Ovary (tissue), 9 donors: ENCODE measurements around the gene FEM1B. TPM values are rescaled to one million over a fixed set of nuclear protein-coding genes. Genes with fewer than 3 reads are reported as not detected.
"Not testable (repeated sequence)": the region's sequence is repeated elsewhere in the genome, so short reads cannot be mapped to it uniquely, and the experiment has no call there.

Experiments used
- DNase-seq, 5 donors: peaks; one replicate each; pipeline ENCODE4 v3.0.0-alpha.2; 2019 to 2020
- H3K27ac ChIP-seq, 2 donors: fragments of 200-600 bp; one replicate each; pipeline versions ENCODE4 v1.5.1 to v1.8.0; 2019 to 2022
- H3K27me3 ChIP-seq: fragments of 200-600 bp; one replicate; pipeline ENCODE4 v1.8.0; 2022
- H3K36me3 ChIP-seq: fragments of 200-600 bp; sonication (generic); one replicate; pipeline ENCODE4 v1.5.1; 2019
- H3K4me1 ChIP-seq: one replicate; pipeline ENCODE4 v1.8.1; 2013; ENCODE audit warnings: mild to moderate bottlenecking, moderate library complexity; ENCODE audit not compliant: insufficient read depth
- H3K4me3 ChIP-seq: fragments of 200-600 bp; sonication (generic); one replicate; pipeline ENCODE4 v1.5.1; 2017
- H3K9me3 ChIP-seq, 2 donors: fragments of 200-600 bp in 1 of 2; sonication (generic) in 1 of 2; one replicate each; pipeline versions ENCODE4 v1.5.1 to v1.8.1; 2013 to 2019; ENCODE audit warnings: mild to moderate bottlenecking in 1 of 2, moderate library complexity in 1 of 2
- CTCF ChIP-seq, 3 donors: fragments of 450-650 bp in 2 of 3; fragments of 200-600 bp in 1 of 3; IDR thresholded peaks; one replicate each; pipeline versions ENCODE4 v1.5.1 to v1.8.0; 2016 to 2022; ENCODE audit warnings: antibody characterized with exemption in 3 of 3, mild to moderate bottlenecking in 1 of 3
- EP300 ChIP-seq: sonication (generic); formaldehyde crosslinking; IDR thresholded peaks from one replicate; pipeline ENCODE4 v1.6.1; 2017; ENCODE audit warnings: antibody characterized with exemption
- POLR2A ChIP-seq: fragments of 450-650 bp; IDR thresholded peaks from one replicate; pipeline ENCODE4 v1.6.1; 2017; ENCODE audit warnings: antibody characterized with exemption, mild to moderate bottlenecking, moderate library complexity
- WGBS, 3 donors: extraction: QIAGEN DNeasy Blood & Tissue Kit in 1 of 3; methylation state at CpG; one replicate each; pipeline versions ENCODE4 v1.1.5 to v1.1.7; 2013 to 2017; 5-methylcytosine and 5-hydroxymethylcytosine counted together
- intact Hi-C, 4 donors: fragments of 100-400 bp; cut with DNase I; formaldehyde crosslinking; loops; one replicate each; pipeline versions ENCODE4 v1.11.0 to v1.15.1; 2022 to 2023
- polyA plus RNA-seq, 2 donors: library from polyadenylated mRNA; stranded (reverse); fragments of 200-250 nt in 1 of 2; fragments of 350-450 nt in 1 of 2; fragmentation: Illumina TruSeq in 1 of 2; extraction: RNeasy Lipid Tissue Mini Kit (QIAGEN cat#74804) in 1 of 2; gene quantifications; one replicate each; pipeline ENCODE4 v1.2.3, GENCODE V29; 2013 to 2014
- total RNA-seq, 7 donors: library from RNA; depleted of rRNA in 2 of 7; stranded (reverse); fragments of >200 nt in 2 of 7; fragmentation: NEBNext Ultra II Directional in 3 of 7; extraction: Animal tissue kit (Norgen Biotek cat#: 25700) in 3 of 7; gene quantifications; one replicate each; pipeline versions ENCODE4 v1.1.0 to v1.2.4, GENCODE V29; 2016 to 2023
- donor health status: DM: no; HTN: no; CAD: no; lungs with moderate emphysema.
- donor health status: DM: no; HTN: no; CAD: no.
- donor health status: Bipolar disorder and iron deficiency.
- donor health status: DM: yes; HTN: yes; CAD: no.
- donor health status: DM: no; HTN: no; CAD: no.
- donor health status: DM: yes; HTN: yes; CAD: no.

FEM1B gene
- total and polyA plus RNA-seq, 9 donors, result 15.8 to 83.2 (median 54.8) TPM

GRCh38 chr15:68232937-68233336 lies 44.6 kb upstream of the FEM1B start:
- Histone ChIP-seq H3K27ac (no peak overlapping the region), H3K36me3 (no peaks in the 10 kb centered on the region), H3K4me1 (peaks cover 9% of the 10 kb centered on the region), H3K27me3 (no peaks in the 10 kb centered on the region), H3K4me3 (no peak overlapping the region), H3K9me3 (no peaks in the 10 kb centered on the region)
- TF ChIP-seq EP300 (no peak), POLR2A (no peak), CTCF (IDR thresholded peaks at IDR 0.05) (no peak)
- intact Hi-C loops, result no loop called here
- DNase-seq, result no peak
- WGBS, 3 donors, result 94 to 96% (median 95%) methylated on average over 6 of the region's 6 CpGs

- Histone ChIP-seq H3K27me3 (no peaks in the 10 kb centered on the region), H3K4me3 (no peak overlapping the region), H3K27ac (no peak overlapping the region), H3K4me1 (peaks cover 5% of the 10 kb centered on the region), H3K9me3 (no peaks in the 10 kb centered on the region), H3K36me3 (no peaks in the 10 kb centered on the region)
- no peak for TF ChIP-seq EP300
- TF ChIP-seq CTCF (IDR thresholded peaks at IDR 0.05), result no peak
- no peak for TF ChIP-seq POLR2A
- DNase-seq, result no peak
- intact Hi-C loops, result no loop called here
- WGBS, 3 donors, result 44 to 60% (median 48%) methylated on average over 6 of the region's 6 CpGs
Measured at GRCh38 chr15:68234060-68234459, 43.5 kb upstream of the FEM1B start.

GRCh38 chr15:68234520-68234919 lies 43.0 kb upstream of the FEM1B start:
- H3K4me3 ChIP-seq, H3K36me3 ChIP-seq, intact Hi-C loops, H3K9me3 ChIP-seq, H3K4me1 ChIP-seq, DNase-seq, H3K27me3 ChIP-seq, H3K27ac ChIP-seq: not testable (repeated sequence)
- WGBS, 3 donors, result 90 to 96% (median 91%) methylated on average over 9 of the region's 9 CpGs

GRCh38 chr15:68235022-68235421 lies 42.5 kb upstream of the FEM1B start:
- TF ChIP-seq EP300 (no peak), CTCF (IDR thresholded peaks at IDR 0.05) (no peak), POLR2A (no peak)
- H3K4me3 ChIP-seq, result no peak overlapping the region
- no peak for DNase-seq
- H3K36me3 ChIP-seq, result no peaks in the 10 kb centered on the region
- H3K4me1 ChIP-seq, result peaks cover 4% of the 10 kb centered on the region
- intact Hi-C loops, result no loop called here
- 82 to 87% (median 85%) methylated on average over 4 of the region's 4 CpGs for WGBS, 3 donors
- no peak overlapping the region for H3K27ac ChIP-seq
- no peaks in the 10 kb centered on the region for H3K27me3 ChIP-seq
- no peaks in the 10 kb centered on the region for H3K9me3 ChIP-seq

- Histone ChIP-seq H3K4me1 (no peaks in the 10 kb centered on the region), H3K4me3 (no peak overlapping the region), H3K27me3 (no peaks in the 10 kb centered on the region), H3K9me3 (peaks cover 0 to 2% of the 10 kb centered on the region in 2 donors), H3K27ac (no peak overlapping the region), H3K36me3 (no peaks in the 10 kb centered on the region)
- TF ChIP-seq EP300 (no peak), CTCF (IDR thresholded peaks at IDR 0.05) (no peak), POLR2A (no peak)
- DNase-seq, result no peak
- intact Hi-C loops, result no loop called here
Measured at GRCh38 chr15:68239025-68239424, 38.5 kb upstream of the FEM1B start.
